ENCODE data around the gene POLR2J3.
"Not testable (repeated sequence)": the region's sequence is repeated elsewhere in the genome, so short reads cannot be mapped to it uniquely, and the experiment has no call there.

POLR2J3 gene

GRCh38 chr7:102581722-102582121, 9.3 kb upstream of the POLR2J3 start:
- not testable (repeated sequence) for DNase-seq

GRCh38 chr7:102578486-102578885, 6.1 kb upstream of the POLR2J3 start:
- not testable (repeated sequence) for DNase-seq

DNA sequence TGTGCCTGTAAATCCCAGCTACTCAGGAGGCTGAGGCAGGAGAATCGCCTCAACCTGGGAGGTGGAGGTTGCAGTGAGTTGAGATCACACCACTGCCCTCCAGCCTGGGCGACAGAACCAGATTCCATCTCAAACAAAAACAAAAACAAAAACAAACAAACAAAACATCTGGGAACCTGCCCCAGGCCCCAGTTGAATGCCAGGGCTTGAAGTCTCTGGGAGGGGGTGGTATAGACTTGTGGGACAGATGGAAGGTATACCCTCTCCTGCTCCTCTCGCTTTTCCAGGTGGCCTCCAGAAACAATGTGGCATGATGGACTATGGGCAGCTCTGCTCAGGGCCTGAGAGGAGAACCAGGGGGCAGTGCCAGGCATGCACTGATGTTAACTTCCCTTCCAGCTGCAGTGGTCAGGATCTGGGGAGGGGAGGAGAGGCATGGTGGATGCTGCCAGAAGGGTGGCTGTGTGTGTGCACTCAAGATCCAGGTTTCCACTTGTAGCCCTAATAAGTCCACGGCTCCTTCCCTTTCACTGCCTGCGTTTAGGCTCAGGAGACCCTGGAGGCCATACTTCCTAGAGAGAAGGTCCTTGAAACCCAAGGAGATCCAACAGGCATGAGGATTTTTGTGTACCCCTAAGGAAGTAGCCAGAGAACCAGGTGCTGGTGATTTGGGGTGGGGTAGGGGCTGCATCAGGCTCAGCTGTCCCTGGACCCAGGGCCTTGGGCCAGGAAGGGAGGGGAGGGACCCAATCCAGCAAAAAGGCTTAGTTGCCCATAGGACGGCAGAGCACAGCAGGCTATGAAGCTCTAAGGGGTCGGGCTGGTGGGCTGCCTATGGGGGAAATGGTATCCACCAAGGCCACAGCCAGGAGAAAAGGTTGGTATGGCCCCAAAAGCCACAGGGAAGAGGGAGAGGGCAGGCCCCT, 5.2 kb upstream of the POLR2J3 start:
- not testable (repeated sequence) for DNase-seq

DNA sequence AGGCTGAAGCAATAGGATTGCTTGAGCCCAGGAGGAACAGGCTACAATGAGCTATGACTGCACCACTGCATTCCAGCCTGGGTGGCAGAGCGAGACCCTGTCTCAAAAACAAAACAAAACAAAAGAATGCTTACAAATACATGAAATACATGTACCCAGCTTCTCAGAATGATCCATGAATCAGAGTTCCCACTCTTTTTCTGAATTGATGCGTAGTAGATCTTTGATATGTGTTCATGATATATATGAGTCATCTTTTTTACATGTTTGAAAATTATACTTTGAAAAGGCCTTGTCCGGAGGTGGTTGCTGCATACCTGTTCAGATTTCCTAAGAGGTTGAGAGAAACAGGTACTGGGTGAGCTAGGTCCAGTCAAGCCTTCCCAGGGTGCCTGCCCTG, 4.0 kb upstream of the POLR2J3 start:
- not testable (repeated sequence) for DNase-seq

GRCh38 chr7:102574607-102575006, 2.2 kb upstream of the POLR2J3 start:
- not testable (repeated sequence) for DNase-seq

DNA sequence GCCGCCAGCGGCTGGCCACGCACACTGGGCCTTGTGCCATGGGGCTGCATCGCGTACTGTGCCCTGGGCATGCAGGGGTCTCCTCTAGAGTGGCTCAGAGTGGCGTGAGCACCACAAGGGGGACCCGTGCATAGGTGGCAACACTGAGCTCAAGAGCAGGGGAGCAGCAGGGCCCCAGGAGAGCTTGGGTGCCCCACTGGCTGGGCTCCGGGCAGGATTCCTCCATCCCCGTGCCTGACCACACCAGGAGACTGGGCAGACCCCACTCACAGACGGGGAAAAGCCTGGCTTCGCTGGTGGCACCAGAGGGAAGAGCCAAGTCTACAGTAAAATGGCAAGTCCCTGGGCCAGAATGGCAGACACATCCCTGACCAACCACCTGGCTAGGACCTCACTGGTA, 3.8 kb downstream of the POLR2J3 start:
- not testable (repeated sequence) for DNase-seq

- not testable (repeated sequence) for DNase-seq
Observed at GRCh38 chr7:102550808-102551422, 21.5 kb downstream of the POLR2J3 start, which contains the start of gene SPDYE2. Gene SPDYE2, plus strand, starts transcription at chr7:102551226. Its CDS starts 2,030 bp downstream, at chr7:102553256.

- not testable (repeated sequence) for DNase-seq
Observed at GRCh38 chr7:102546353-102546752, 26.0 kb downstream of the POLR2J3 start.

- not testable (repeated sequence) for DNase-seq
Observed at GRCh38 chr7:102545288-102545687, 27.1 kb downstream of the POLR2J3 start.

DNA sequence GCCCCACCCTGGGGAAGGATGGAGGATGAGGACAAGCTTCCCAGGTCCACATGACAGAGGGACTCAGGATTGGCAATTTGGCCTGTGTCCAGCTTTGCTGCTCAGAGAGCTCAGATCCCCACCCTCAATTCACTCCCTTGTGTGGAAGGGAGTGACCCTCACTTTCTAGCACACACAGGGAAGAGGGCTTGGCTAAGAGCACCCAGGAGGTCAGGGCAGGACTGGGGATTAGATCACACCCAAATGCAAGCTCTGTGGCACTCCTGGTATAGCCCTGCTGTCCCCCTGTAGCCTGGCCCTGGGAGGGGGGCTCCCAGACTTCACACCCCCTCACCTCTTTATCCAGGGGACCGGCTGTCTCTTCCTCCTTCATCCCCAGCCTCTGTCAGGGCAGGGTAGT, 28.0 kb downstream of the POLR2J3 start:
- not testable (repeated sequence) for DNase-seq

DNA sequence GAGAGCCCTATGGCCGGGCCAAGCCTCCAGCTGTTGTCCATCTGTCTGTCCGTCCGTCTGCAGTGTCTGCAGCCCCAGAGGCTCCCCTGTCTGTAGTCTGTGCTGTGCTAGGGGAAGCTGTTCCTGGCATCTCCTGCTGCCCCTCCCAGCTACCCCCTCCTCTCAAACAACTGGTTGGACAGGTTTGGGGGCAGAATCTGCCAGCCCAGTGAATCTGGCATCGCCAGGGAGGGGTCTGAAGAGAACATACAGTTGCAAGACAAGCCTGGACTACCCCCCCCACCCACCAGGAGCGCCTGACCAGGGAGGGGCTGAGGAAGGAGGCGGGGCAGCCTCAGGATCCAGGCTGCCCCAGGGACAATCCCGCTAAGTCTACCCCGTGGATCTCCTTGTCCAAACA, 28.8 kb downstream of the POLR2J3 start, which contains the start of gene UPK3BL2:
Gene UPK3BL2, minus strand, starts transcription at position 101 of the 400 bp plus-strand sequence. Its CDS starts 60 bp downstream, at position 41.
- not testable (repeated sequence) for DNase-seq

DNA sequence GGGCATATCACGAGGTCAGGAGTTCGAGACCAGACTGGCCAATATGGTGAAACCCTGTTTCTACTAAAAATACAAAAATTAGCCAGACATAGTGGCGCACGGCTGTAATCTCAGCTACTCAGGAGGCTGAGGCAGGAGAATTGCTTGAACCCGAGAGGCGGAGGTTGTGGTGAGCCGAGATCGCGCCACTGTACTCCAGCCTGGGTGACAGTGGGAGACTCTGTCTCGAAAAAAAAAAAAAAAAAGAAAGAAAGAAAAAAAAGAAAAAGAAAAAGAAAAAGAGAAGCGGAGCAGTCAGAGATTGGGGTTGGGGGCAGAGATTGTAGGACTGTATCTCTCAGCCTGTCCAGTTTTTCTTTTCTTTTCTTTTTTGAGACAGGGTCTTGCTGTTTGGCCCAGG, 29.6 kb downstream of the POLR2J3 start:
- not testable (repeated sequence) for DNase-seq

GRCh38 chr7:102542083-102542482, 30.3 kb downstream of the POLR2J3 start:
- not testable (repeated sequence) for DNase-seq

- DNase-seq: not testable (repeated sequence)
Observed at GRCh38 chr7:102540604-102541003, 31.8 kb downstream of the POLR2J3 start.

GRCh38 chr7:102535062-102535615, 37.2 kb downstream of the POLR2J3 start:
- DNase-seq: not testable (repeated sequence)

GRCh38 chr7:102532127-102532526, 40.3 kb downstream of the POLR2J3 start:
- not testable (repeated sequence) for DNase-seq

DNA sequence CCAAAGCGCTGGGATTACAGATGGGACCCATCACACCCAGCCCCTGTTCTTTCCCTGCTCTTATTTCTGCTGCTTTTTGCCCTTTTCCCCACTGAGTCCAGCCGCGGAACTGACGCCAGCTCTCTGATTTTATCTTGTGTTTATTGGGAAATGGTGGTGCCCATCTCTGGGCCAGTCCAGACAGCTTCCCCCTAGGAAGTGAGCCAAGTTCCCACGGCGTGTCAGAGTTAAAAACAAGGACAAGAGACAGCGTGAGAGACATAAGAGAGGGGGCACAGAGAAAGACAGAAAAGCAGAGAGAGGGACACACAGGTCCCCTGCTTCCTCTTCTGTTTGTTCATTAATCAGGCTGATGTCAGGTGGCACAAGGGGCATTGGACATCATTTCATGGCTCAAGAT, 40.8 kb downstream of the POLR2J3 start:
- DNase-seq: not testable (repeated sequence)

DNA sequence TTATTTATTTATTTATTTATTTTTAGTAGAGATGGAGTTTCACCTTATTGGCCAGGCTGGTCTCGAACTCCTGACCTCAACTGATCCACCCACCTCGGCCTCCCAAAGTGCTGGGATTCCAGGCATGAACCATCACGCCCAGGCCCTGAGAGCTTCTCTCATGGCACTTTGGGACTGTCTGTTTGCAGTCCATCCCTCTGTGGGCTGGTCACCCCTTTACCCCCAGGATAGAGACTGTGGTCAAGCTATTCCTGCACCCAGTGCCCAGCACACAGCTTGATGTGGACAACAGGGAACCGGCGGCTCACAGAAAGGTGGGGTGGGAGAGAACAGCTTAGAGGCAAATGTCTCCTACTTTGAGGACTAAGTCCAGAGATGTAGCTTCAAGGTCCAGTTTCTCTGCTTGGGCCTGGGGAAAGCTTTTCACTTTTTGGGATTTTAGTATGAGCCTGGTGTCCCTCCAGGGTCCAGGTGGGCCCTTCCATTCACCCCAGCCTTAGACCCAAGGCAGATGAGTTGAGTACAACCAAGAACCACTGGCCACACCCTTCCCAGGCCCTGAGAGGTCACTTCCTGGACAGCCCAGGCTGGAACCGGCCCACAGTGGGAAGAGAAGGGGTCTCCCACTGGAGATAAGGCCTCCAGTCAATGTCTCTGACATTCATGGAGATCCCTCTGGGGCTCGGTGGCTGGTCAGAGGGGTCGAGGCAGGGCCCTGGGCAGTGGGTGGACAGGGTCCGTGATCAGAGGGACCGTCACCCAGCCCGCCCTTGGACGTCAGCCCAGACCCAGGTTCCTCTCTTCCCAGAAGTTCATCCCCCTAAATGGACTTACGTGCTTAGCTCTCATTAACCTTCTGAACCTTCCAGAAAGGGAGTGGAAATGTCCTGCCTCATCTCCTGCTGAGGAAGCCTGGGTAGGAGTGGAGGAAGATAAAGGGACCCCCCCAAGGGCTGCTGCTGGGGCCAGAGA, 44.3 kb downstream of the POLR2J3 start:
- not testable (repeated sequence) for DNase-seq

DNA sequence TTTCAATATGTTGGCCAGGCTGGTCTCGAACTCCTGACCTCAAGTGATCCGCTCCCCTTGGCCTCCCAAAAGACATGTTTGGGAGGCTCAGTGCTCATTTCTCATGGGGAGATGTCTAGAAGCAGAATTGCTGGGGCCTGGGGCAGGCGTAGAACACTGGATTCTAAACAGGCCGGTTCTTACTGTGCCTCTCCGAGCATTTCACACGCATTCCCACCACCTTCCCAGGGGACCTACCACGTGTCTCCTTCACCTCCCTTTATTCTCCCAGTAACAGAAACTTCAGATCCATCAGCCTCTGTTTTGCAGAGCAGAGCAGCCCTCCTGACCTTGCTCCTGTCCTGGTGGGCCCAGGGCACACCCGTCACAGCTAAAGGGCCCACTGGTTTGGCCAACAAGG, 45.2 kb downstream of the POLR2J3 start:
- not testable (repeated sequence) for DNase-seq

DNA sequence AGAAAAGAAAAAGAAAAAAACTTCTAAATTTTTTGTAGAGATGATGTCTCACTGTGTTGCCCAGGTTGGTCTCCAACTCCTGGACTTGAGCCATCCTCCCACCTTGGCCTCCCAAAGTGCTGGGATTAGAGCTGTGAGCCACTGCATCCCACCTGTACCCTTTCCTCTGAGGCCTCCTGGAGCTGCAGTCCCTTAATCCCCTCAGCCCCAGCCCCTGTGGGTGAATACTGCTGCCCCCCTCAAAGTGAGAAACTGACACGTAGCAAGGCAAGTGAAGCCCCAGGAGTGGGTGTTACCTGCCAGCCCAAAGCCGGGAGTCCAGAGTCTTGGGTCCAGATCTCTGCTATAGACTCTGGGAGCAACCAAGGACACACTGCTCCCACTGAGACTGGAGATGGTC, 47.6 kb downstream of the POLR2J3 start:
- not testable (repeated sequence) for DNase-seq

GRCh38 chr7:102520797-102521196, 51.6 kb downstream of the POLR2J3 start:
- not testable (repeated sequence) for DNase-seq

GRCh38 chr7:102517550-102518147, 54.7 kb downstream of the POLR2J3 start, which contains the start of gene RASA4B:
Gene RASA4B, minus strand, starts transcription at chr7:102517777. Its CDS starts 67 bp downstream, at chr7:102517710.
- not testable (repeated sequence) for DNase-seq
